Thyroid gland (tissue), 4 donors: Measurements from ENCODE around the gene LMNTD1.

ENCODE experiments used
- CTCF ChIP-seq, 6 experiments: fragments of 200-600 bp in 3 of 6; fragments of 450-650 bp in 3 of 6; sonication (generic) in 3 of 6; IDR thresholded peaks; one replicate each; pipeline ENCODE4 v1.5.1; 2016 to 2019; ENCODE audit warnings: antibody characterized with exemption in 6 of 6, mild to moderate bottlenecking in 2 of 6, inconsistent platforms in 1 of 6, moderate library complexity in 1 of 6
- POLR2A ChIP-seq, 2 donors: fragments of 450-650 bp; IDR thresholded peaks; one replicate each; pipeline ENCODE4 v1.6.1; 2017; ENCODE audit warnings: antibody characterized with exemption in 2 of 2, mild to moderate bottlenecking in 2 of 2, moderate library complexity in 1 of 2

- TF ChIP-seq CTCF (IDR thresholded peaks at IDR 0.05) (no peak), POLR2A (IDR thresholded peaks at IDR 0.05) (no peak)
These were observed 117.7 kb downstream of the LMNTD1 start for GRCh38 chr12:25435431-25435830.
